Measurements from ENCODE around the gene SPC25.

SPC25 gene

DNA sequence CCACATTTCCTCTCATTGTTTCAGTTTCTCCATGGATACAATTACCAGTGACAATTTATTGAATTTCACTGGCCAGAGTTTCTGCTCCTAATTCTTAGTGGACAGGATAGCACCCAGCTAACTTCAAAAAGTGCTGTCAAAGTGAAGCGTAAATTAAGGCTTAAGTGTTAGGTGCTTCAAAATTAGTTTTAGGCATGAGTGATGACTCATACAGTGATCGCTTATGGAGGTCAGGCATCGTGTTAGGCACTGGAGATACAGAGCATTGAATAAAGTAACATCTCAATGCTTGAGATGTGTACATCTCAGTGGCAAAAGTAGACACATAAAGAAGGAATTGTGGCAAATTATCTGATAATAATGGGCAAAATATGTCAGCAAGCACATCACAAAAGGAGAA, 47.0 kb downstream of the SPC25 start:
- no peak for DNase-seq (ENCODE audit: low spot score)

DNA sequence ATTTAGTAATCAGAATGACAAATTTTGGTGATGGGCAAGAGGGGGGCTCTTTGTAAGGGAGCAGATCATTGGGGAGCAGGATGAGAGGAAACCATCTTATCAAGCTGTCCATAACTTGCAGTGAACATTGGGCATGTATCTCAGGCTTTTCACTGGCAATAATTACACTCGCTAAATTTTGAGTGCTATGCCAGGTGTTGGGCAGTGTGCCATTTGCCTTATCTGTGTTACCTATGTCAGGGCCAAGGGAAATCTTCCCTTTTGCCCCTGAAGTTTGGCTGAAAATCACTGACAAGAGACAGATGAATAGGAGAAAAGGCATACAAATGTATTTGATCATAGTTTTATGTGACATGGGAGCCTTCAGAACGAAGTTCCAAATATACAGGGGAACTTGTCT, 48.8 kb downstream of the SPC25 start:
- DNase-seq (ENCODE audit: low spot score), result no peak

DNA sequence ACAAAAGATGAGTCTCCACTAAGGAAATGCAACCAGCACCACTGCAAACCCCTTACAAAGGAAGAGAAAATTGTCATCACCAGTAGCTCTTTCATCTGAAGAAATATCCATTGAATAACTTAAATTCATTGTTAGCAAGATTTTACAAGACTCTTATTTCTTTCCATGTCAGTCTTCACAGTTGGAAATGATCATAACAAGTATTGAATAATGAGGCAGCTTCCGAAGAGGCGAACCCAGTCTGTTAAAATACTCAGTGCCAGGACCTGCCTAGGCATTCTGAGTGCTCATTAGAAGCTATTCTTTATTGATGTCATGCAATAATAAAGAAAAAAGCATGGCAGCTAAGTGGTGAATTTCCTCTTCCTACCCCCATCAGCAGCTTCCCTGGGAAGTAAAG, 54.3 kb downstream of the SPC25 start:
- DNase-seq (ENCODE audit: low spot score), result no peak

DNA sequence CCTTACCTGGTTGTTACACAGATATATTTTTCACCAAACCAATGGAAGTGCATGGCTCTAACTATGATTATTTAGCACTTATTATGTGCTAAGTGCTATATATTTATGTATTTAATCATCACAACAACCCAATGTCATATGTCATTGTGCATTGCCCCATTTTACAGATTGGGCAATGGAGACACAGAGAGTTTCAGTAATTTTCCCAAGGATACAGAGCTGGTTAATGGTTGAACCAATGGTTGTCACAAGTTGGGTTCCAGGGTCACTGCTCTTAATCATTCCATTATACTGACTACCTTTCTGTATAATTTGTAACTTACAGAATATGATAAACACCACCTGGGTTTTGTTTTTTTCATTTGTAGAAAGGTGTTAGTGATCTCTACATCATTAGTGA, 58.6 kb downstream of the SPC25 start:
- no peak for DNase-seq (ENCODE audit: low spot score)

DNA sequence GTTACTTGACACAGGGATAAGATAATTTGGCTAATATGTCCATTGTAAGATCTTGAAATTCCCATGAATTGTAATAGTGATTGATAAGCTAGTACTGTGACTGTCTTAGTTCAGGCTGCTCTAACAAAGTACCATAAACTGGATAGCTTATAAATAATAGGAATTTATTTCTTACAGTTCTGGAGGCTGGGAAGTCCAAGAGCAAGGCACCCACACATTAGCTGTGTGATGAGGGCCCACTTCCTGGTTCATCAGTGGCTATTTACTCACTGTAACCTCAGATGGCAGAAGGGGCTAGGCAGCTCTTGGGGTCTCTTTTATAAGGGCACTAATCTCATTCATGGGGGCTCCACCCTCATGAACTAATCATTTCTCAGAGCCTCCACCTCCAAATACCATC, 59.3 kb downstream of the SPC25 start:
- DNase-seq (ENCODE audit: low spot score), result no peak

DNA sequence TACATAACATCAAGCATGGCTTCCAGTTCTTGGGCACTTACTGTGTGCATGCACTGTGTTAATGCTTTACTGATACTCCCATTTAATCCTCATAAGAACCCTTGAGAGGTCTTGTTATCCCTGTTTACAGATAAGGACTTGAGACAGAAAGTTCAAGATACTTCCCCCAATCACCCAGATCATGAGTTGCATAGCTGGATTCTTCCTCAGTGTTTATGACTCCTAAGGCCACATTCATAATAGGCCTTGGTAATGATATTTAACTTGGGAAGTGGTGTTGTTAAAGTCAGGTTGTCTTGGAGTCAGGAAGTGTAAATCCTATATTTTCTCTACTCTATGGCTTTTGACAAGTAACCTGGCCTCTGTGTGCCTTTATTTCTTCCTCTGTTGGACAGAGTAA, 65.1 kb downstream of the SPC25 start:
- no peak for DNase-seq (ENCODE audit: low spot score)

DNA sequence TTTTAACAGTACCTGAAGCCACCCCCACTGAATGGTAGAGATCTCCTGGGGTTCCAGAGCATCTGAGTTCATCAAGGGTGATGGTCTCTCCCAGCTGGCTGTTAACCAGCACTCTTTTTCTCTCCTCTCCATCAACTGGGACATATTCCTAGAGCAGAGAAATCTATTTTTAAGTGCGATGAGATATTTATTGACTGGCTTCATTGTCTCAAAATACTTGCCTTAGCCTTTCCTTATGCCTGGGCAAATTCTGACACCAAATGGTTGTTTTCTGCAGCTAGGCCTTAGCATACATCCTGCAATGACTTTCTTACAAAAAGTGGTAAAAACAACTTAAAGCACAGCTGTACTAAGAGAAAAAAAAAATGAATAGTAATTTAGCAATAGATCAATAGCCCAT, 68.2 kb downstream of the SPC25 start:
- no peak for DNase-seq (ENCODE audit: low spot score)

DNA sequence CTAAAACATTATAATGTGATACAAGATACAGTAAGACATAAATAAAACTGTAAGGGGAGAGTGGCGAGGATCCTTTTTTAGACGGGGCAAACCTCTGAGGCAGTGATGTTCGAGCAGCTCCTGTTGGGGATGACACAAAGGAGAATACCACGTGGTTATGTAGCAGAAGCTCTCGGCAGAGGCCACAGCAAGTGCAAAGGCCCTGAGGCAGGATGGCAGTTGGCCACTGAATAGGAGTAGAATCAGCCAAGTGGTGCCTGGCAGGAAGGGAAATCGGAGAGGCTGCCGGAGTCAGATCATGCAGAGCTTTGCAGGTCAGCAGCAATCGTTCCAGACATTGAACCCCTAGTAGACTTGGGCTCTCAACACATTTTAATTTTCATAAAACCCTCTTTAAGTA, 68.7 kb downstream of the SPC25 start:
- no peak for DNase-seq (ENCODE audit: low spot score)
